ENCODE measurements around the gene TMEM81. TPM values are rescaled to one million over a fixed set of nuclear protein-coding genes. Genes with fewer than 3 reads are reported as not detected.

Gene TMEM81
- total RNA-seq, 2 donors from 2014 or later = 1.3 to 2.0 TPM

- Histone ChIP-seq H3K4me1 (no peaks in the 10 kb centered on the region), H3K4me3 (no peak overlapping the region), H3K36me3 (replicated peaks in 1 of 2; ENCODE audit: insufficient read depth in 1 of 2, low read depth in 2 of 2) (peaks cover 0 to 14% of the 10 kb centered on the region in 2 donors), H3K9me3 (no peaks in the 10 kb centered on the region), H3K27me3 (no peaks in the 10 kb centered on the region), H3K27ac (no peak overlapping the region)
- DNase-seq (no peak), ATAC-seq (no peak)
- intact Hi-C loops (cut with DNase I) = no loop called here
- WGBS, 2 donors = 87 to 89% methylated on average over 5 of the region's 5 CpGs
- no peak for TF ChIP-seq POLR2A (IDR thresholded peaks at IDR 0.05)
- TF ChIP-seq CTCF (IDR thresholded peaks at IDR 0.05) = no peak
Observed at GRCh38 chr1:205109711-205110110, 25.5 kb upstream of the TMEM81 start.

GRCh38 chr1:205109269-205109668, 25.0 kb upstream of the TMEM81 start:
- Histone ChIP-seq H3K27me3 (no peaks in the 10 kb centered on the region), H3K27ac (no peak overlapping the region), H3K4me3 (no peak overlapping the region), H3K36me3 (replicated peaks in 1 of 2; ENCODE audit: insufficient read depth in 1 of 2, low read depth in 2 of 2) (peaks cover 0 to 15% of the 10 kb centered on the region in 2 donors), H3K9me3 (no peaks in the 10 kb centered on the region), H3K4me1 (no peaks in the 10 kb centered on the region)
- ATAC-seq = no peak
- 81 to 88% methylated on average over 1 of the region's 1 CpG for WGBS, 2 donors
- intact Hi-C loops (cut with DNase I) = no loop called here
- no peak for DNase-seq
- TF ChIP-seq POLR2A (IDR thresholded peaks at IDR 0.05) = no peak

GRCh38 chr1:205108464-205108863, 24.2 kb upstream of the TMEM81 start:
- intact Hi-C loops (cut with DNase I) = no loop called here
- Histone ChIP-seq H3K36me3 (replicated peaks in 1 of 2; ENCODE audit: insufficient read depth in 1 of 2, low read depth in 2 of 2) (peaks cover 0 to 13% of the 10 kb centered on the region in 2 donors), H3K27me3 (no peaks in the 10 kb centered on the region), H3K4me3 (no peak overlapping the region), H3K4me1 (no peaks in the 10 kb centered on the region), H3K9me3 (no peaks in the 10 kb centered on the region), H3K27ac (no peak overlapping the region)
- DNase-seq = no peak
- 82% methylated on average over 4 of the region's 4 CpGs for WGBS, 2 donors
- no peak for ATAC-seq
- TF ChIP-seq CTCF (IDR thresholded peaks at IDR 0.05) (no peak), POLR2A (IDR thresholded peaks at IDR 0.05) (no peak)

- intact Hi-C loops (cut with DNase I) = no loop called here
- 90 to 95% methylated on average over 4 of the region's 4 CpGs for WGBS, 2 donors
Observed at GRCh38 chr1:205107327-205107726, 23.1 kb upstream of the TMEM81 start.

GRCh38 chr1:205102404-205102803, 18.1 kb upstream of the TMEM81 start:
- 94 to 95% methylated on average over 3 of the region's 3 CpGs for WGBS, 2 donors
- Histone ChIP-seq H3K27ac (no peak overlapping the region), H3K4me1 (no peaks in the 10 kb centered on the region), H3K36me3 (replicated peaks in 1 of 2; ENCODE audit: insufficient read depth in 1 of 2, low read depth in 2 of 2) (peaks cover 16 to 33% of the 10 kb centered on the region in 2 donors), H3K9me3 (no peaks in the 10 kb centered on the region), H3K27me3 (no peaks in the 10 kb centered on the region), H3K4me3 (no peak overlapping the region)
- no peak for DNase-seq
- intact Hi-C loops (cut with DNase I) = no loop called here
- no peak for ATAC-seq
- no peak for TF ChIP-seq CTCF (IDR thresholded peaks at IDR 0.05)
- no peak for TF ChIP-seq POLR2A (IDR thresholded peaks at IDR 0.05)

More at GRCh38 chr1:205107327-205107726, 23.1 kb upstream of the TMEM81 start:
- peaks cover 0 to 10% of the 10 kb centered on the region in 2 donors for H3K36me3 ChIP-seq (replicated peaks in 1 of 2; ENCODE audit: insufficient read depth in 1 of 2, low read depth in 2 of 2)
- no peak overlapping the region for H3K4me3 ChIP-seq
- H3K27me3 ChIP-seq = no peaks in the 10 kb centered on the region
- no peak overlapping the region for H3K27ac ChIP-seq
- no peaks in the 10 kb centered on the region for H3K9me3 ChIP-seq
- H3K4me1 ChIP-seq = no peaks in the 10 kb centered on the region
- DNase-seq (no peak), ATAC-seq (no peak)
- TF ChIP-seq CTCF (IDR thresholded peaks at IDR 0.05) = no peak
- no peak for TF ChIP-seq POLR2A (IDR thresholded peaks at IDR 0.05)
